PC-9 (cell line): Measurements from ENCODE around the gene HHAT. TPM values are rescaled to one million over a fixed set of nuclear protein-coding genes. Genes with fewer than 3 reads are reported as not detected.

ENCODE experiments used
- BruUV-seq: library from RNA; stranded (reverse); fragments of 400-500 nt; replicated peaks from 2 replicates; lab custom pipeline; 2021; lab: Mats Ljungman, UMichigan
- CTCF ChIA-PET: fragments of 300-600 bp; sonication (Branson Sonifier 250); formaldehyde crosslinking; loops from one replicate; lab custom pipeline; 2022; ENCODE audit warnings: antibody characterized with exemption; lab: Charles Lee
- POLR2A ChIA-PET: fragments of 300-600 bp; sonication (Branson Sonifier 250); formaldehyde crosslinking; loops from one replicate; lab custom pipeline; 2022; ENCODE audit warnings: antibody characterized with exemption; ENCODE audit not compliant: unreplicated experiment; lab: Charles Lee
- DNase-seq, 2 experiments: peaks; one replicate each; pipeline versions ENCODE4 v3.0.0 to v3.0.0-alpha.2; 2015 to 2022; ENCODE audit warnings: mixed read lengths in 1 of 2
- H2AFZ ChIP-seq: fragments of 200-600 bp; sonication (generic); 2 replicates; pipeline ENCODE4 v1.8.1; 2017; ENCODE audit warnings: antibody characterized with exemption
- H3F3A ChIP-seq: fragments of 200-600 bp; sonication (generic); 2 replicates; pipeline ENCODE4 v1.8.1; 2017; ENCODE audit warnings: antibody characterized with exemption, mild to moderate bottlenecking, low read depth; ENCODE audit not compliant: insufficient read depth
- H3K27ac ChIP-seq: fragments of 200-600 bp; sonication (generic); 2 replicates; pipeline ENCODE4 v1.6.1; 2016; ENCODE audit warnings: mixed run types
- H3K27me3 ChIP-seq: fragments of 200-600 bp; sonication (generic); 2 replicates; pipeline ENCODE4 v1.6.1; 2016; ENCODE audit warnings: low read depth, mixed run types; ENCODE audit not compliant: insufficient read depth
- H3K36me3 ChIP-seq: fragments of 200-600 bp; sonication (generic); 2 replicates; pipeline ENCODE4 v1.6.1; 2016; ENCODE audit warnings: low read depth, mixed run types
- H3K4me1 ChIP-seq: fragments of 200-600 bp; sonication (generic); replicated peaks from 2 replicates; pipeline ENCODE4 v1.6.1; 2016; ENCODE audit warnings: mixed run types; ENCODE audit not compliant: insufficient read depth
- H3K4me2 ChIP-seq: fragments of 200-600 bp; sonication (generic); 2 replicates; pipeline ENCODE4 v1.6.1; 2017; ENCODE audit warnings: mixed run types
- H3K4me3 ChIP-seq: fragments of 200-600 bp; sonication (generic); 2 replicates; pipeline ENCODE4 v1.6.1; 2016; ENCODE audit warnings: mixed run types
- H3K79me2 ChIP-seq: fragments of 200-600 bp; sonication (generic); 2 replicates; pipeline ENCODE4 v1.6.1; 2017; ENCODE audit warnings: low read depth, mixed run types
- H3K9me2 ChIP-seq: fragments of 200-600 bp; sonication (generic); 2 replicates; pipeline ENCODE4 v1.8.1; 2017; ENCODE audit warnings: mild to moderate bottlenecking; ENCODE audit not compliant: insufficient read depth
- H3K9me3 ChIP-seq: fragments of 200-600 bp; sonication (generic); 2 replicates; pipeline ENCODE4 v1.8.1; 2016; ENCODE audit warnings: low read depth; ENCODE audit not compliant: insufficient read depth
- H4K20me1 ChIP-seq: fragments of 200-600 bp; sonication (generic); 2 replicates; pipeline ENCODE4 v1.8.1; 2017; ENCODE audit not compliant: insufficient read depth
- CTCF ChIP-seq: fragments of 200-600 bp; sonication (generic); conservative IDR thresholded peaks from 2 replicates; pipeline ENCODE4 v1.6.1; 2017; ENCODE audit warnings: mixed run types, antibody characterized with exemption, mild to moderate bottlenecking, moderate library complexity
- EZH2 ChIP-seq: fragments of 200-600 bp; sonication (generic); IDR thresholded peaks from 2 replicates; pipeline ENCODE4 v1.8.0; 2017; ENCODE audit warnings: antibody characterized with exemption, low read depth
- intact Hi-C: fragments of 100-400 bp; cut with micrococcal nuclease; formaldehyde crosslinking; loops from one replicate; pipeline ENCODE4 v1.10.0; 2022; ENCODE audit not compliant: unreplicated experiment
- total RNA-seq: library from RNA; stranded (reverse); gene quantifications from 2 replicates; pipeline ENCODE4 v1.2.3, GENCODE V29; 2021

HHAT gene
- total RNA-seq, 1 experiment from 2014 or later = 5.3 TPM

GRCh38 chr1:210438928-210439841 lies 110.5 kb downstream of the HHAT start:
- H3K36me3 ChIP-seq = no peaks in the 10 kb centered on the region
- H3K9me3 ChIP-seq = no peaks in the 10 kb centered on the region; the same call in 1 of the 2 replicates
- H3K4me1 ChIP-seq = peaks cover 9% of the 10 kb centered on the region
- 0 out of 2 replicates have a peak overlapping the region, but pooled peaks have one; percentile 3 for H3K4me2 ChIP-seq
- POLR2A ChIA-PET = no interaction called here
- no peaks in the 10 kb centered on the region for H3K79me2 ChIP-seq
- TF ChIP-seq EZH2 (no peak), CTCF (no peak)
- CTCF ChIA-PET = no interaction called here
- no peaks in the 10 kb centered on the region for H3K27me3 ChIP-seq
- H2AFZ ChIP-seq = no peak overlapping the region
- intact Hi-C loops = no loop called here
- H3K27ac ChIP-seq = no peak overlapping the region
- BruUV-seq = no TSS peak
- no peaks in the 10 kb centered on the region for H4K20me1 ChIP-seq
- H3K9me2 ChIP-seq = no peaks in the 10 kb centered on the region
- DNase-seq = peak in 1 of 2 experiments; percentile 59
- no peak overlapping the region for H3K4me3 ChIP-seq
- H3F3A ChIP-seq = no peaks in the 10 kb centered on the region

DNA sequence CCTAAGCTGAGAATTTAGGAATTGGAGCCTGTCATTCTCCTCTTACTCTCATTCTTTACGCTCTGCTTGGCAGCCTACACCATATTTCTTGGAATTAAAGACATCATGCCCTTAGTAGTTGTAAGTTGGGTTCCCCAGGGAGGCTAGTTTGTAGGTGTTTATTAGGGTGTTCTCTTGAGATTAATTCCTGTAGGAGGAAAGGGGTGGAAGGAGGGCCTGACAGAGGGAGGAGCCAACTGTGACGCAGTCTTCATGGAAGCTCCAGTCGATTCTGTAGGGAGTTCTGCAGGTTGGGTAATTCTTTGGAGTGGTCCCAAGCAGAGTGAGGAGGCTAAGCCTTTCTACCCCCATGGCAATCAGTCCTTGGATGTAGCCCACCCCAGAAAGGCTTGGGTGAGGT lies 111.4 kb downstream of the HHAT start:
- Histone ChIP-seq H3F3A (no peaks in the 10 kb centered on the region), H2AFZ (no peak overlapping the region), H3K79me2 (no peaks in the 10 kb centered on the region), H3K4me2 (0 out of 2 replicates have a peak overlapping the region, but pooled peaks have one; percentile 3), H3K4me1 (peaks cover 9% of the 10 kb centered on the region), H3K36me3 (no peaks in the 10 kb centered on the region), H4K20me1 (no peaks in the 10 kb centered on the region), H3K27ac (no peak overlapping the region), H3K27me3 (no peaks in the 10 kb centered on the region), H3K9me3 (no peaks in the 10 kb centered on the region; the same call in 1 of the 2 replicates), H3K9me2 (no peaks in the 10 kb centered on the region), H3K4me3 (no peak overlapping the region)
- intact Hi-C loops = loop anchor here (10.0 kb wide), 1 partner anchor 1215 kb away; no protein-coding TSS in a partner anchor
- no peak for TF ChIP-seq CTCF
- no peak for TF ChIP-seq EZH2
- no peak for DNase-seq
- POLR2A ChIA-PET = no interaction called here
- no TSS peak for BruUV-seq
- CTCF ChIA-PET = no interaction called here

- Histone ChIP-seq H3K4me2 (no peak overlapping the region), H3K9me2 (no peaks in the 10 kb centered on the region), H3K79me2 (no peaks in the 10 kb centered on the region), H3K4me3 (no peak overlapping the region), H3K27me3 (no peaks in the 10 kb centered on the region), H3K4me1 (peaks cover 19% of the 10 kb centered on the region), H3K36me3 (no peaks in the 10 kb centered on the region), H3K27ac (no peak overlapping the region), H3F3A (no peaks in the 10 kb centered on the region), H2AFZ (no peak overlapping the region), H3K9me3 (no peaks in the 10 kb centered on the region; the same call in 1 of the 2 replicates), H4K20me1 (no peaks in the 10 kb centered on the region)
- no TSS peak for BruUV-seq
- TF ChIP-seq CTCF (no peak), EZH2 (no peak)
- ChIA-PET POLR2A (no interaction called here), CTCF (no interaction called here)
- intact Hi-C loops = loop anchor here (10.0 kb wide), 1 partner anchor 1214 kb away; no protein-coding TSS in a partner anchor
- no peak for DNase-seq
These were observed 112.3 kb downstream of the HHAT start for GRCh38 chr1:210441028-210441427.
